H1 (cell line): ENCODE measurements around the gene FAM222B. TPM values are rescaled to one million over a fixed set of nuclear protein-coding genes. Genes with fewer than 3 reads are reported as not detected.

Experiments used
- CHD1 ChIP-seq: IDR thresholded peaks from 2 replicates; pipeline ENCODE4 v1.6.1; 2012; ENCODE audit warnings: low read depth, low read length, improper control_type of control experiment
- TCF12 ChIP-seq: IDR thresholded peaks from 2 replicates; pipeline ENCODE4 v1.6.1; 2011; ENCODE audit warnings: low read depth, mild to moderate bottlenecking, low read length
- YY1 ChIP-seq: IDR thresholded peaks from 2 replicates; pipeline ENCODE4 v1.6.1; 2011; ENCODE audit warnings: low read depth, mild to moderate bottlenecking, low read length
- polyA plus RNA-seq, 7 experiments: library from polyadenylated mRNA; depleted of rRNA in 3 of 7; stranded (reverse) in 5 of 7; unstranded in 2 of 7; fragments of >200 nt in 5 of 7; fragments of 200-250 nt in 2 of 7; gene quantifications; 1 replicate in 5 of 7; 2 replicates in 1 of 7; 4 replicates in 1 of 7; pipeline versions ENCODE4 v1.2.1 to v1.2.3, GENCODE V29; 2011 to 2013; ENCODE audit warnings: missing spikeins in 2 of 7, mixed read lengths in 2 of 7
- total RNA-seq: library from RNA; stranded (reverse); fragmentation: NEBNext Ultra II Directional; extraction: Animal tissue kit (Norgen Biotek cat#: 25700); gene quantifications from 2 replicates; pipeline ENCODE4 v1.2.1, GENCODE V29; 2021

Gene FAM222B
- total and polyA plus RNA-seq, 2 of the 8 experiments (the other 6 are each of a cell fraction or from before 2014, with no cell fraction given), result 42.1 to 81.7 TPM

GRCh38 chr17:28718333-28719020, 124.1 kb downstream of the FAM222B start (continued):
- no peak for TF ChIP-seq YY1
- no peak for TF ChIP-seq TCF12
- TF ChIP-seq CHD1, result no peak
- TF ChIP-seq, all 59 proteins: peak for 3
